HepG2 (cell line): ENCODE results near the gene TMEM107. TPM values are rescaled to one million over a fixed set of nuclear protein-coding genes. Genes with fewer than 3 reads are reported as not detected.
A peak's percentile ranks its signal among the peaks of the same experiment; 100 is the strongest.

Source experiments
- ATF6 ChIP-seq: sonication (generic); formaldehyde crosslinking; conservative IDR thresholded peaks from 2 replicates; pipeline ENCODE4 v1.4.0; 2020; ENCODE audit warnings: missing genetic modification reagents
- CBFB ChIP-seq: sonication (generic); formaldehyde crosslinking; IDR thresholded peaks from 2 replicates; pipeline ENCODE4 v1.4.0; 2020; ENCODE audit warnings: missing genetic modification reagents
- CBX1 ChIP-seq: IDR thresholded peaks from one replicate; pipeline ENCODE4 v1.6.1; 2016; ENCODE audit warnings: antibody characterized with exemption, low read depth
- FOXK1 ChIP-seq: sonication (generic); formaldehyde crosslinking; IDR thresholded peaks from 2 replicates; pipeline ENCODE4 v1.4.0; 2020; ENCODE audit warnings: low read depth, missing genetic modification reagents, borderline replicate concordance
- HNRNPK ChIP-seq: fragments of 200-400 bp; formaldehyde crosslinking; IDR thresholded peaks from 2 replicates; pipeline ENCODE4 v1.6.1; 2018; ENCODE audit warnings: low read length, low read depth, moderate library complexity, mild to moderate bottlenecking; ENCODE audit not compliant: poor library complexity, severe bottlenecking
- MEF2D ChIP-seq: sonication (generic); formaldehyde crosslinking; IDR thresholded peaks from 2 replicates; pipeline ENCODE4 v1.5.1; 2020; ENCODE audit warnings: mild to moderate bottlenecking, missing genetic modification reagents
- MIER2 ChIP-seq: IDR thresholded peaks from 2 replicates; pipeline ENCODE4 v1.6.1; 2016; ENCODE audit warnings: missing biosample characterization, missing genetic modification reagents
- MTA3 ChIP-seq: sonication (generic); formaldehyde crosslinking; IDR thresholded peaks from 2 replicates; pipeline ENCODE4 v1.4.0; 2020; ENCODE audit warnings: missing genetic modification reagents
- MXD1 ChIP-seq: sonication (generic); formaldehyde crosslinking; IDR thresholded peaks from 2 replicates; pipeline ENCODE4 v1.4.0; 2020; ENCODE audit warnings: mild to moderate bottlenecking, missing genetic modification reagents
- NFE2L2 ChIP-seq: fragments of 150-350 bp; IDR thresholded peaks from 2 replicates; pipeline ENCODE4 v1.6.1; 2014; ENCODE audit warnings: low read length
- RAD51 ChIP-seq: fragments of 450-650 bp; IDR thresholded peaks from 2 replicates; pipeline ENCODE4 v1.6.1; 2016; ENCODE audit warnings: borderline replicate concordance
- RBM39 ChIP-seq: fragments of 200-400 bp; formaldehyde crosslinking; IDR thresholded peaks from one replicate; pipeline ENCODE4 v1.6.1; 2018; ENCODE audit warnings: antibody characterized with exemption, mild to moderate bottlenecking, low read depth, low read length; ENCODE audit not compliant: poor library complexity, severe bottlenecking
- REL ChIP-seq: sonication (generic); formaldehyde crosslinking; conservative IDR thresholded peaks from 2 replicates; pipeline ENCODE4 v1.8.0; 2022; ENCODE audit warnings: mild to moderate bottlenecking, missing genetic modification reagents, moderate library complexity
- SPEN ChIP-seq: sonication (generic); formaldehyde crosslinking; IDR thresholded peaks from 2 replicates; pipeline ENCODE4 v1.5.1; 2020; ENCODE audit warnings: low read depth, mild to moderate bottlenecking, missing genetic modification reagents
- ZNF225 ChIP-seq: sonication (generic); formaldehyde crosslinking; IDR thresholded peaks from 2 replicates; pipeline ENCODE4 v1.4.0; 2020; ENCODE audit warnings: mild to moderate bottlenecking, missing genetic modification reagents
- ZNF512B ChIP-seq: sonication (generic); formaldehyde crosslinking; IDR thresholded peaks from 2 replicates; pipeline ENCODE4 v1.5.1; 2020; ENCODE audit warnings: missing genetic modification reagents, mild to moderate bottlenecking, borderline replicate concordance
- ZNF816 ChIP-seq: sonication (generic); formaldehyde crosslinking; IDR thresholded peaks from 2 replicates; pipeline ENCODE4 v1.8.0; 2022; ENCODE audit warnings: missing genetic modification reagents, mild to moderate bottlenecking, borderline replicate concordance
- polyA plus RNA-seq, 8 experiments: library from polyadenylated mRNA; depleted of rRNA in 3 of 8; stranded (reverse) in 7 of 8; unstranded in 1 of 8; fragments of >200 nt; fragmentation: Illumina TruSeq in 4 of 8; extraction: Trizol in 4 of 8; gene quantifications; 2 replicates each; pipeline versions ENCODE4 v1.2.1 to v1.2.3, GENCODE V29; 2011 to 2016; ENCODE audit warnings: low read depth in 4 of 8, missing spikeins in 1 of 8, mixed read lengths in 1 of 8; ENCODE audit not compliant: insufficient read depth in 1 of 8
- total RNA-seq, 5 experiments: library from RNA; depleted of rRNA; stranded (reverse); fragments of >200 nt; fragmentation: Illumina TruSeq; extraction: Trizol; gene quantifications; 2 replicates each; pipeline ENCODE4 v1.2.3, GENCODE V29; 2016; ENCODE audit warnings: low read depth in 1 of 5
- TF ChIP-seq, protein P1 (sequence below): sonication (generic); formaldehyde crosslinking; IDR thresholded peaks from 2 replicates; pipeline ENCODE4 v1.5.0; 2020; ENCODE audit warnings: mild to moderate bottlenecking, missing genetic modification reagents, moderate library complexity
- TF ChIP-seq, protein P2 (sequence below): sonication (generic); formaldehyde crosslinking; IDR thresholded peaks from 2 replicates; pipeline ENCODE4 v1.4.0; 2020; ENCODE audit warnings: mild to moderate bottlenecking, missing genetic modification reagents

The TMEM107 gene
- total and polyA plus RNA-seq, 2 of the 13 experiments (the other 11 are each of a cell fraction or from before 2014, with no cell fraction given), result 7.2 to 15.3 TPM

DNA sequence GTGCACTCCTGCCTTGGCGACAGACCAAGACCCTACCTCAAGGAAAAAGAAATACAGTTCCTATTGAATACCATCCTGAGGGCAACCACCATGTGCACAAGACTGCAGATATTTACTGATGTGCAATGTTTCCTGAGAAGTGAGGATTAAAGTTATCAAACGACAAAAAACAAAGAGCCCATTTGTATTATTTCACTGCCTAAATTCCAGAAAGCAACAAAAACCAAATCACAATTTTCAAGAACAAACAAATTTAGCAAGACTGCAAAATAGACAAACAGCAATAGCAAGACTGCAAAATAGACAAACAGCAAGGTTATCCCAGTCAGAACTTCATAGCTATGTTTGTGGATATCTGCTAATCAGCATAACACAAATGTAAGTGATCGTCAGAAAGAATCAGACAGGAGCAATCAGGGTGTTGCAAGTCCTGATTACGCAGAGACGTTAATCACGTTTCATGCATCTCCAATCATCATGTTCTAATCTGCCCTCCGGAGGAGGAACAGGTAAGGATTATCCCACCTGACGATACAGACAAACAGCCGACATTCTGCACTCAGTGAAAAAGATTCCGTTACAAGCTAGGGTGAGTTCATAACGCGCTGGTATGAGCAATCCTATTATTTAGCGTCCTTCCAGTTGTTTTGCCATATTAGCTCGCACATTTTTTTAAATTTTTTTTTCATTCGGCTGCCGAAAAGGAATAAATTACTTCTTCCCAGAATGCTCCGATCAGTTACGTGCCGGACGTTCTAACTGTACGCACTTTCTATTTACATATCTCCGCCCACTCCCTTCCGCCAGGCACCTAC is 2.9 kb downstream of the TMEM107 start (continued):
- TF ChIP-seq MXD1 (no peak), ZNF816 (CRISPR knock-in tag) (no peak; the same call in 1 of the 2 replicates), ZNF225 (CRISPR knock-in tag) (no peak), SPEN (peak; percentile 50; the same call in 1 of the 2 replicates), MIER2 (CRISPR knock-in tag) (peak; percentile 91), ATF6 (CRISPR knock-in tag) (peak; percentile 94; the same call in 1 of the 2 replicates), NFE2L2 (no peak), CBFB (CRISPR knock-in tag) (peak; percentile 90), MEF2D (CRISPR knock-in tag) (peak; percentile 95), RAD51 (no peak), MTA3 (no peak), CBX1 (peak; percentile 100), REL (CRISPR knock-in tag) (peak; percentile 90), ZNF512B (CRISPR knock-in tag) (peak; percentile 92), HNRNPK (no peak), RBM39 (no peak), FOXK1 (peak; percentile 87; the same call in 1 of the 2 replicates)
- TF ChIP-seq, protein P1, sequence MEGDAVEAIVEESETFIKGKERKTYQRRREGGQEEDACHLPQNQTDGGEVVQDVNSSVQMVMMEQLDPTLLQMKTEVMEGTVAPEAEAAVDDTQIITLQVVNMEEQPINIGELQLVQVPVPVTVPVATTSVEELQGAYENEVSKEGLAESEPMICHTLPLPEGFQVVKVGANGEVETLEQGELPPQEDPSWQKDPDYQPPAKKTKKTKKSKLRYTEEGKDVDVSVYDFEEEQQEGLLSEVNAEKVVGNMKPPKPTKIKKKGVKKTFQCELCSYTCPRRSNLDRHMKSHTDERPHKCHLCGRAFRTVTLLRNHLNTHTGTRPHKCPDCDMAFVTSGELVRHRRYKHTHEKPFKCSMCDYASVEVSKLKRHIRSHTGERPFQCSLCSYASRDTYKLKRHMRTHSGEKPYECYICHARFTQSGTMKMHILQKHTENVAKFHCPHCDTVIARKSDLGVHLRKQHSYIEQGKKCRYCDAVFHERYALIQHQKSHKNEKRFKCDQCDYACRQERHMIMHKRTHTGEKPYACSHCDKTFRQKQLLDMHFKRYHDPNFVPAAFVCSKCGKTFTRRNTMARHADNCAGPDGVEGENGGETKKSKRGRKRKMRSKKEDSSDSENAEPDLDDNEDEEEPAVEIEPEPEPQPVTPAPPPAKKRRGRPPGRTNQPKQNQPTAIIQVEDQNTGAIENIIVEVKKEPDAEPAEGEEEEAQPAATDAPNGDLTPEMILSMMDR, result no peak
- TF ChIP-seq, protein P2, sequence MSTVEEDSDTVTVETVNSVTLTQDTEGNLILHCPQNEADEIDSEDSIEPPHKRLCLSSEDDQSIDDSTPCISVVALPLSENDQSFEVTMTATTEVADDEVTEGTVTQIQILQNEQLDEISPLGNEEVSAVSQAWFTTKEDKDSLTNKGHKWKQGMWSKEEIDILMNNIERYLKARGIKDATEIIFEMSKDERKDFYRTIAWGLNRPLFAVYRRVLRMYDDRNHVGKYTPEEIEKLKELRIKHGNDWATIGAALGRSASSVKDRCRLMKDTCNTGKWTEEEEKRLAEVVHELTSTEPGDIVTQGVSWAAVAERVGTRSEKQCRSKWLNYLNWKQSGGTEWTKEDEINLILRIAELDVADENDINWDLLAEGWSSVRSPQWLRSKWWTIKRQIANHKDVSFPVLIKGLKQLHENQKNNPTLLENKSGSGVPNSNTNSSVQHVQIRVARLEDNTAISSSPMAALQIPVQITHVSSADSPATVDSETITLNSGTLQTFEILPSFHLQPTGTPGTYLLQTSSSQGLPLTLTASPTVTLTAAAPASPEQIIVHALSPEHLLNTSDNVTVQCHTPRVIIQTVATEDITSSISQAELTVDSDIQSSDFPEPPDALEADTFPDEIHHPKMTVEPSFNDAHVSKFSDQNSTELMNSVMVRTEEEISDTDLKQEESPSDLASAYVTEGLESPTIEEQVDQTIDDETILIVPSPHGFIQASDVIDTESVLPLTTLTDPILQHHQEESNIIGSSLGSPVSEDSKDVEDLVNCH, result no peak
